CD14-positive monocyte (primary cell): ENCODE results near the gene TTC14. TPM values are rescaled to one million over a fixed set of nuclear protein-coding genes. Genes with fewer than 3 reads are reported as not detected.

Experiments
- DNase-seq, 3 donors: peaks; one replicate each; pipeline ENCODE4 v3.0.0-alpha.2; 2011 to 2022
- H2AFZ ChIP-seq: 2 replicates; pipeline ENCODE4 v1.6.0; 2012; ENCODE audit warnings: mild to moderate bottlenecking, low read depth, low read length, inconsistent platforms; ENCODE audit not compliant: insufficient read depth, poor library complexity, severe bottlenecking
- H3K27ac ChIP-seq, 2 donors: 1 replicate in 1 of 2; 2 replicates in 1 of 2; pipeline ENCODE4 v1.5.1; 2012 to 2013; ENCODE audit warnings: low read length in 2 of 2, control low read depth in 1 of 2, inconsistent platforms in 1 of 2, low read depth in 1 of 2, mild to moderate bottlenecking in 1 of 2
- H3K27me3 ChIP-seq, 2 donors: one replicate each; pipeline versions ENCODE4 v1.6.0 to v1.6.1; 2011 to 2013; ENCODE audit warnings: low read length in 2 of 2; ENCODE audit not compliant: control insufficient read depth in 2 of 2, insufficient read depth in 2 of 2
- H3K36me3 ChIP-seq, 2 donors: replicated peaks in 1 of 2; 1 replicate in 1 of 2; 2 replicates in 1 of 2; pipeline versions ENCODE4 v1.5.1 to v1.6.1; 2012 to 2013; ENCODE audit warnings: low read length in 2 of 2, control low read depth in 1 of 2, inconsistent platforms in 1 of 2, mild to moderate bottlenecking in 1 of 2; ENCODE audit not compliant: insufficient read depth in 2 of 2, control insufficient read depth in 1 of 2
- H3K4me1 ChIP-seq, 2 donors: 1 replicate in 1 of 2; 2 replicates in 1 of 2; pipeline versions ENCODE4 v1.5.1 to v1.6.1; 2012 to 2013; ENCODE audit warnings: low read length in 2 of 2, control low read depth in 1 of 2, inconsistent platforms in 1 of 2, mild to moderate bottlenecking in 1 of 2, moderate library complexity in 1 of 2; ENCODE audit not compliant: insufficient read depth in 2 of 2, control insufficient read depth in 1 of 2
- H3K4me2 ChIP-seq: replicated peaks from 2 replicates; pipeline ENCODE3; 2012; ENCODE audit warnings: low read length, moderate library complexity, mild to moderate bottlenecking; ENCODE audit not compliant: poor library complexity, severe bottlenecking; ENCODE audit errors: extremely low read depth
- H3K4me3 ChIP-seq, 3 experiments: fragments of 200-600 bp in 1 of 3; sonication (generic) in 1 of 3; replicated peaks in 1 of 3; 1 replicate in 2 of 3; 2 replicates in 1 of 3; pipeline ENCODE4 v1.5.1; 2011 to 2013; ENCODE audit warnings: low read length in 3 of 3, mild to moderate bottlenecking in 3 of 3, control low read depth in 2 of 3, low read depth in 2 of 3, inconsistent platforms in 1 of 3, moderate library complexity in 1 of 3
- H3K79me2 ChIP-seq: 2 replicates; pipeline ENCODE4 v1.6.0; 2012; ENCODE audit warnings: mild to moderate bottlenecking, control low read depth, inconsistent platforms, low read length, moderate library complexity; ENCODE audit not compliant: insufficient read depth
- H3K9ac ChIP-seq: 2 replicates; pipeline ENCODE4 v1.6.0; 2017; ENCODE audit warnings: low read length, mild to moderate bottlenecking; ENCODE audit not compliant: insufficient read depth, poor library complexity, severe bottlenecking
- H3K9me3 ChIP-seq, 2 donors: replicated peaks in 1 of 2; 1 replicate in 1 of 2; 2 replicates in 1 of 2; pipeline versions ENCODE4 v1.5.1 to v1.6.1; 2012 to 2013; ENCODE audit warnings: low read length in 2 of 2, control low read depth in 1 of 2; ENCODE audit not compliant: control insufficient read depth in 1 of 2, insufficient read depth in 1 of 2
- H4K20me1 ChIP-seq: 2 replicates; pipeline ENCODE4 v1.6.0; 2012; ENCODE audit warnings: mild to moderate bottlenecking, low read length, control low read depth, moderate library complexity; ENCODE audit not compliant: insufficient read depth
- H3K27ac Mint-ChIP-seq, 7 donors: one replicate each; pipeline ENCODE4 v1.8.0; 2020; ENCODE audit warnings: mild to moderate bottlenecking in 7 of 7, mixed read lengths in 7 of 7, moderate library complexity in 6 of 7, inconsistent platforms in 2 of 7
- H3K27me3 Mint-ChIP-seq, 3 donors: one replicate each; pipeline ENCODE4 v1.8.0; 2021 to 2022; ENCODE audit warnings: low read depth in 3 of 3, mild to moderate bottlenecking in 3 of 3, mixed read lengths in 3 of 3, moderate library complexity in 3 of 3, inconsistent platforms in 1 of 3
- H3K36me3 Mint-ChIP-seq, 2 donors: one replicate each; pipeline ENCODE4 v1.8.0; 2020; ENCODE audit warnings: mixed read lengths in 2 of 2, inconsistent platforms in 1 of 2, mild to moderate bottlenecking in 1 of 2
- H3K4me1 Mint-ChIP-seq: one replicate; pipeline ENCODE4 v1.8.0; 2020; ENCODE audit warnings: mild to moderate bottlenecking, mixed read lengths
- H3K4me3 Mint-ChIP-seq, 2 donors: one replicate each; pipeline ENCODE4 v1.8.0; 2020; ENCODE audit warnings: mild to moderate bottlenecking in 2 of 2, mixed read lengths in 2 of 2, moderate library complexity in 1 of 2
- H3K9me3 Mint-ChIP-seq, 7 donors: one replicate each; pipeline ENCODE4 v1.8.0; 2020 to 2022; ENCODE audit warnings: mixed read lengths in 7 of 7, mild to moderate bottlenecking in 6 of 7, moderate library complexity in 6 of 7, inconsistent platforms in 2 of 7
- WGBS: methylation state at CpG from one replicate; pipeline ENCODE4 v1.1.5; 2013; ENCODE audit warnings: missing lambda C conversion rate; ENCODE audit not compliant: insufficient coverage; 5-methylcytosine and 5-hydroxymethylcytosine counted together
- intact Hi-C, 2 donors: fragments of 100-400 bp; cut with micrococcal nuclease; formaldehyde crosslinking; loops; one replicate each; pipeline versions ENCODE4 v1.15.0 to v1.15.1; 2023
- polyA plus RNA-seq, 3 donors: library from polyadenylated mRNA; depleted of rRNA in 1 of 3; unstranded in 2 of 3; stranded (reverse) in 1 of 3; fragments of 300-500 nt in 2 of 3; fragments of >200 nt in 1 of 3; fragmentation: Illumina TruSeq in 2 of 3; gene quantifications; 1 replicate in 2 of 3; 2 replicates in 1 of 3; pipeline ENCODE4 v1.2.3, GENCODE V29; 2012 to 2021
- small RNA-seq: library from RNA; depleted of rRNA; stranded (forward); fragments of <200 nt; gene quantifications from one replicate; pipeline ENCODE3, GENCODE V24; 2012; ENCODE audit warnings: low read depth; ENCODE audit not compliant: insufficient read length
- TF ChIP-seq, protein P1 (sequence below): fragments of 200-600 bp; IDR thresholded peaks from one replicate; pipeline ENCODE4 v1.8.0; 2022; ENCODE audit warnings: antibody characterized with exemption, mild to moderate bottlenecking

Gene TTC14
- polyA plus RNA-seq, 3 donors: 18.3 to 40.6 (median 18.9) TPM

DNA sequence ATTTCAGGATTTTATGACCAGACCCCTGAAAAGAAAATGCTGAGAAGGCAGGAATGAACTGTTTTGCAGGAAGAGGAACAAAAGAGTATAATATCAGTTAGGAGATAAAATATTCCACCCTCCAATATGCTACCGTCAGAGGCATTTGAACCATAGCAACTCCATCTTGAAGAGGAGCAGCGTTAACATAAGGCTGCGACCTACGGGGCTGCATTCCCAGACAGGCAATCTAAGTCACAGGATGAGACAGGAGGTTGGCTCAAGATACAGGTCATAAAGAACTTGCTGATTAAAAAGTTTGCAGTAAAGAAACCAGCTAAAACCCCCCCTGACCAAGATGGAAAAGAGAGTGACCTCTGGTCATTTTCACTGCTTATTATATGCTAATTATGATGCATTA, 54.4 kb downstream of the TTC14 start:
- Mint-ChIP-seq H3K36me3 (no peaks in the 10 kb centered on the region), H3K27ac (no peak overlapping the region), H3K4me1 (no peaks in the 10 kb centered on the region), H3K4me3 (no peak overlapping the region), H3K27me3 (peaks cover 2 to 11% (median 8%) of the 10 kb centered on the region in 3 donors), H3K9me3 (peaks cover 0 to 3% (median 0%) of the 10 kb centered on the region in 7 donors)
- no peaks in the 10 kb centered on the region for H4K20me1 ChIP-seq
- H3K79me2 ChIP-seq: no peaks in the 10 kb centered on the region
- TF ChIP-seq, protein P1, sequence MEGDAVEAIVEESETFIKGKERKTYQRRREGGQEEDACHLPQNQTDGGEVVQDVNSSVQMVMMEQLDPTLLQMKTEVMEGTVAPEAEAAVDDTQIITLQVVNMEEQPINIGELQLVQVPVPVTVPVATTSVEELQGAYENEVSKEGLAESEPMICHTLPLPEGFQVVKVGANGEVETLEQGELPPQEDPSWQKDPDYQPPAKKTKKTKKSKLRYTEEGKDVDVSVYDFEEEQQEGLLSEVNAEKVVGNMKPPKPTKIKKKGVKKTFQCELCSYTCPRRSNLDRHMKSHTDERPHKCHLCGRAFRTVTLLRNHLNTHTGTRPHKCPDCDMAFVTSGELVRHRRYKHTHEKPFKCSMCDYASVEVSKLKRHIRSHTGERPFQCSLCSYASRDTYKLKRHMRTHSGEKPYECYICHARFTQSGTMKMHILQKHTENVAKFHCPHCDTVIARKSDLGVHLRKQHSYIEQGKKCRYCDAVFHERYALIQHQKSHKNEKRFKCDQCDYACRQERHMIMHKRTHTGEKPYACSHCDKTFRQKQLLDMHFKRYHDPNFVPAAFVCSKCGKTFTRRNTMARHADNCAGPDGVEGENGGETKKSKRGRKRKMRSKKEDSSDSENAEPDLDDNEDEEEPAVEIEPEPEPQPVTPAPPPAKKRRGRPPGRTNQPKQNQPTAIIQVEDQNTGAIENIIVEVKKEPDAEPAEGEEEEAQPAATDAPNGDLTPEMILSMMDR: no peak
- no peak overlapping the region for H3K27ac ChIP-seq
- no peak overlapping the region for H3K4me2 ChIP-seq
- no peaks in the 10 kb centered on the region for H3K36me3 ChIP-seq
- no peaks in the 10 kb centered on the region for H3K9me3 ChIP-seq
- no peak overlapping the region for H3K9ac ChIP-seq
- no peaks in the 10 kb centered on the region for H3K4me1 ChIP-seq
- intact Hi-C loops: no loop called here
- WGBS: 90% methylated on average over 3 of the region's 4 CpGs
- H3K27me3 ChIP-seq: no peaks in the 10 kb centered on the region
- H3K4me3 ChIP-seq: no peak overlapping the region
- H2AFZ ChIP-seq: no peak overlapping the region
- DNase-seq: no peak

DNA sequence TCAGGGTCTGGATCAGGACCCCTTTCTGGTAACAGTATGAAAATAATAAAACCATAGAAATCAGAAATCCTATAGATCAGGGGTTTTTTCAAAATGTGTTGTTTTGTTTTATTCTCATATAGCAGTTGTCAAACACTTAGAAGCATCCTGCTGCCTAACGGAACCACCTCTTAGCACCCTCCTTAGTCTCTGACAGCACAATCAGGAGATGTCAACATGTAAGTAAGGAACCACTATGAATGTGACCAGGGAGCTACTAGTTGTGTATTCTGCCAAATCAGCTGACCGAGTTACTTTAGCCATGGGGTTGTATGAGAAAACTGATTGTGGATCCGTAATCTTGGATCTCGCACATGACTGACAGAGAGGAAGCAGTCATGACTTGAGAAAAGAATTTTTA, 55.1 kb downstream of the TTC14 start:
- H3K27me3 Mint-ChIP-seq: peaks cover 2 to 11% (median 8%) of the 10 kb centered on the region in 3 donors
- Histone ChIP-seq H4K20me1 (no peaks in the 10 kb centered on the region), H3K4me1 (no peaks in the 10 kb centered on the region), H3K4me3 (no peak overlapping the region), H3K36me3 (no peaks in the 10 kb centered on the region), H3K27me3 (no peaks in the 10 kb centered on the region), H3K27ac (no peak overlapping the region), H3K9ac (no peak overlapping the region), H2AFZ (no peak overlapping the region), H3K79me2 (no peaks in the 10 kb centered on the region), H3K9me3 (no peaks in the 10 kb centered on the region), H3K4me2 (no peak overlapping the region)
- DNase-seq: no peak
- no peak overlapping the region for H3K27ac Mint-ChIP-seq
- no peaks in the 10 kb centered on the region for H3K4me1 Mint-ChIP-seq
- intact Hi-C loops: no loop called here
- peaks cover 0 to 2% (median 0%) of the 10 kb centered on the region in 7 donors for H3K9me3 Mint-ChIP-seq
- TF ChIP-seq, protein P1: no peak
- 75% methylated on average over 1 of the region's 4 CpGs for WGBS
- no peak overlapping the region for H3K4me3 Mint-ChIP-seq
- H3K36me3 Mint-ChIP-seq: no peaks in the 10 kb centered on the region

Small RNA genes within 50 kb of the gene (small RNA-seq; reads per million reads assigned to genes)
- gene AC068298.1 (not detected), gene RNU6-486P (not detected)

Other genes with a start within 250 kb of the TTC14 start
- gene CCDC39, start 77.3 kb downstream of the TTC14 start, polyA plus RNA-seq: not detected